ENCODE data around the gene DMD.

Gene DMD

DNA sequence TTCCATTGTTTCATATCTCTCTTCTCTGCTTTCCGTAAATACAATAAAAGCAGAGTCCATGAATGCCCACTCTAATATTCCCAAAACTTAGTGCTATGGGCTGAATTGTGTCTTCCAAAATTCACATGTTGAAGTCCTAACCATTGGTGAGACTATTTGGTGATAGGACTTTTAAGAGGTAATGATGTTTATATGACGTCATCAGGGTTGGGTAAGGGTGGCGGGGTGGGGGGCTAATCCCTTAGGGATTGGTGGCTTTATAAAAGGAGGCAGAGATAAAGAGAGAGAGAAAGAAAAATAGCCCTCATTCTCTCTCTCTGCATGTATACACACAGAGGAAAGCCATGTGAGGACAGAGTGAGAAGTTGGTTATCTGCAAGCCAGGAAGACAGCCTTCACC lies 722.2 kb downstream of the DMD start:
- no peak for DNase-seq (ENCODE audit: low read depth in 2 of 2)

DNA sequence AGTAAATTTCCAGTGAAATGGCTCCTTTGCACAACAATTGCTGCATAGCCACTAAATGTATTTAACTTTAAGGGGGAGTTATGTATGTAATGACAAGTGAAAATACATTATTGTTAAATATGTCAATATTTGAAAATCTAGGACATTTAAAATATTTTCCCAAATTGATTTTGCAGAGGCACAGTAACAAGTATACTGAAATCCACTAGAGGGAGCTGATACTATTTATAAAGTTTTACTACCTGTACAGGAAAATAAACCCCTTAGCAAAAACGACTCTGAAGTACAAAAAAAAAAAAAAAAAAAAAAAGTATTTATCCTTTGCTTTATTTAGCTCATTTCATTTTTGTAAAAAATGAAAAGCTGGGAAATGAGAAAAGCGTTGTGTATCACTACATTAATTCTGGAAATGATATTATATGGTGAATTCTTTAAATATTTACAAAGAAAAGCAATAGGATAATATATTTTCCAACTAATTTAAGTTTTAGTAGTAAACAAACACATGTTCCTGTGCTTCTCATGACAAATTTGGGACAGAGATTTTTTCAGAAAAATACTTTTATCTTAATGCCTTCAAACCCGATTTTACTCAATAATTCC lies 727.7 kb downstream of the DMD start:
- no peak for DNase-seq (ENCODE audit: low read depth in 2 of 2)

DNA sequence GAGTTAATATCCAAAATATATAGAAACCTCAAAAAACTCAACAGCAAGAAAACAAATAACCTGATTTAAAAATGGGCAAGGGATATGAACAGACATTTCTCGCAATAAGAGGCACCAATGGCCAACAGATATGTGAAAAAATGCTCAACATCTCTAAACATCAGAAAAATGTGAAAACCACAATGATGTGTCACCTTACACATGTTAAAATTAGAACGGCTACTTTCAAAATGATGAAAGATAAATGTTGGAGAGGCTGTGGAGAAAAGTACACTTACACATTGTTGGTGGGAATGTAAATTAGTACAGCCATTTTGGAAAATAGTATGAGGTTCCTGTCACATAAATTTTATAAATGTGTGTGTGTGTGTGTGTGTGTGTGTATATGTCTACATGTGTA lies 731.3 kb downstream of the DMD start:
- DNase-seq (ENCODE audit: low read depth in 2 of 2) = no peak

DNA sequence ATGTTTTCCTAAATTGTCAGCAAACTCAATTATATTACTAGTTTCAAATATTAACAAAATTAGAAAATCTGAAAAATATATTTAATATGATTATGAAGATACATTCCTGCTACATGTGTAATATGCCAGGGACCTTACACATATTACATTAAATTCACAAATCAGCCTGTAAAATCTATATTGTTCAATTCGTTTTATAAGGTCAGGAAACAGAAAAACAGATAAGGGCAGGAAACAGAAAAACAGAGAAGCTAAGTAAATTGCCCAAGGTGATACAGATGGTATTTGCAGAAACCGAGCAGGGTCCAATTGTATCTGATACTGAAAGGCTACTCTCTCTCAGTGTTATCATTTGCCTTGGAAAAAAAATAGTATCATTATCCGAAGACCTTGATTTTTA lies 739.0 kb downstream of the DMD start:
- no peak for DNase-seq (ENCODE audit: low read depth in 2 of 2)

DNA sequence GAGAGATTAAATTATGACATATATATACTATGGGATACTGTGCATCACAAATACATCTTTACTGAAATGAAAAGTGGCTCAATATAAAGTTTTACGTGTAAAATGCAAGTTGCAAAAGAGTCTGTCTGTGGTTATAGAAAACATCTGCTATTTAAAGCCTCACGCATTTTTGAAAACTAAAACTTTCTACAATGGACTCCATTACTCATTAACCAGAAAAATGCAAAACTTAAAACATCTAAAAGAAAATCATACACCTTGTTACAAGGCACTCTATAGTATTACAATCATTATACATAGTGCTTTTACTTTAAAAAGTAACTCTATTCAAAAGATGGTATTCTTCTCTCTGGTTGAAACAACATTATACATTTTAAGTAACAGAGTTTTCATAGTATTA lies 755.6 kb downstream of the DMD start:
- DNase-seq (ENCODE audit: low read depth in 2 of 2) = no peak

DNA sequence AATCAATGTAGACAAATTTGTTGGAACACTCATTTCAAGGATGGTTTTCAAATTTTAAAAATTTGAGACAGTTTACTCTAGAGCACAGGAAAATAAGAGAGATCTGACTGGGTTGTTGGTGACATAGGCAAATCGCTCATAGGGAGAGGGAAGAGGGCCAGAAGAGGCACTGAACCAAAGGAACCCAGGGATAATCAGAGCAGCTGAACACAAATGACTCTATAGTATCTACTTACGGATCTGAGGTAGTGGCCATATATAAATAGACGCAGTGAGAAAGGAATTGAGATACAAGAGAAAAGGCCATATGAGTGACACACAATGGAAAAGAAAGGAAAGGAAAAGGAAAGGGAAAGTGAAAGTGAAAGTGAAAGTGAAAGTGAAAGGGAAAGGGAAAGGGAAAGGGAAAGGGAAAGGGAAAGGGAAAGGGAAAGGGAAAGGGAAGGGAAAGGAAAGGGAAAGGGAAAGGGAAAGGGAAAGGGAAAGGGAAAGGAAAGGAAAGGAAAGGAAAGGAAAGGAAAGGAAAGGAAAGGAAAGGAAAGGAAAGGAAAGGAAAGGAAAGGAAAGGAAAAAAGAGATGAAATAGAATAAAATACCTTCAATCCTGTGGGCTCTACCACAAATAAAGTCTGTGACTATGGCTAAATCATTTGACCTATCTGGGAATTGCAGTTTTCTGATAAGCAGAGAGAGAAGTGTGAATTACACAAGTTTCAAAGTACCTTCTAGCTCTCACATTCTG lies 759.2 kb downstream of the DMD start:
- no peak for DNase-seq (ENCODE audit: low read depth in 2 of 2)

DNA sequence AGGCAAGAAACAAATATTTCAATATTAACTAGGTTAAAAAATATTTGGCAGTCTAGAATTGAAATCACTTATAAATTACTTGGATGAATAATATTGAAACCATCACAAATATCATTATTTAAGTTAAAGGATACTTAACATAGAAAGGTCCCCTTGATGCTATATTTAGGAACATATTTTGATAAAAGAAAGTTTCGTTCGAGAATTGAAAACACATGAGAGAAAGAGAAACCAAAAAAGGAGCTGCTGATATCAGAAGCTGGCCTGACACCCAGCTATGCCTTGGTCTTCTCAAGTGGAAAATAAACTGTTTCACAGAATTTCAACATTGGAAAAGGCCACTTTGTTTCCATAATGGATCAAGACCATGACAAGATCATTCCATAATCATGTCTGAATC lies 762.4 kb downstream of the DMD start:
- no peak for DNase-seq (ENCODE audit: low read depth in 2 of 2)

DNA sequence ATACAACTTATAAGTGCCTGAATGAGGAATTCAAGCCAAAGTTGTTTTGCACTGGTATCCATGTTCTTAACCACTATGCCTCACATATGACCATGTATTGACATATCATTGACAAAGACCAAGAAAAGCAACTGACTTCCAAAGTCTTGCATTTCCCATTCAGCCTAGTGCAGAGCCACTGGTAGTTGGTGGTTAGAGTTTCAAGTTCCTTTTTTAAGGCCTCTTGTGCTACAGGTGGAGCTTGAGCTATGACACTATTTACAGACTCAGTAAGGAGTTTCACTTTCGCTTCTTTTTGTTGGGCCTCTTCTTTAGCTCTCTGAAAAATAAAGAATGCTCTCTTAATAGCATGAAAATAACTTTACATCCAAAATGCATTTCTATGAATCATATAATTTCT lies 763.0 kb downstream of the DMD start:
- DNase-seq (ENCODE audit: low read depth in 2 of 2) = no peak

DNA sequence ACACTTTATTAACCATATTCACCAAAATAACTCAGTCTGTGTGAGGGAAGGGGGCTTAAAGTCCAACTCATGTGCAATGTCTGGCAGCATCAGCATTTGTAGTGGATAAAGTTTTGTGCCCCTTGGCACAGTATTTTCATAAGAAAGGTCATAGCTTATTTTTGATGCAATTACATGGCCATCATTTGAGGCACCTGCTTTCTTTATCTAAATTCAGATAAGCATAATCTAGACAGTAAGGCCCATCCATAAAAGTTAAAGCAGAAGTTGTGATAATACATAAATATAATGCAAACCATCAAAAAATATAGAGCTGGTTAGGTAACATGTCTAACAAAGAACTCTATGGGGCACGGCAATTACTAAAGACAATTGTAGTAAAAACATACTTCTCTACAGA lies 763.7 kb downstream of the DMD start:
- DNase-seq (ENCODE audit: low read depth in 2 of 2) = no peak

DNA sequence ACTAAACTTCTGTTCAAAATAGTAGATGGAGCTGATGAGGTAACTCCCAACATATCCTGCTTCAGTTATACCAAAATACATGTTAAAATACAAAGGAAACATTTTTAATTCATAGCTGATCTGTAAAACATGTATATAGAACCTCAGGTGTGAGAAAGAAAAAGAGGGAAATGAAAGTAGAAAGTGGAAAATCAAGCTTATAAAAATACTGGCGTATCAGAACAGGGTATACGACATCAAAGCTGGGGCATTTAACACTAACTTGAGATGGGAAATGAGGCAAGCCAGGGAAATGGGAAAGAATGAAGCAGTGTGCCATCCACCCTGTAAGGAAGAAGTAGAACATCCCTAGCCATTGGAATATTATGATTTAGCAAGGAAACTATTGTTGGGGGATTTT lies 767.5 kb downstream of the DMD start:
- no peak for DNase-seq (ENCODE audit: low read depth in 2 of 2)

DNA sequence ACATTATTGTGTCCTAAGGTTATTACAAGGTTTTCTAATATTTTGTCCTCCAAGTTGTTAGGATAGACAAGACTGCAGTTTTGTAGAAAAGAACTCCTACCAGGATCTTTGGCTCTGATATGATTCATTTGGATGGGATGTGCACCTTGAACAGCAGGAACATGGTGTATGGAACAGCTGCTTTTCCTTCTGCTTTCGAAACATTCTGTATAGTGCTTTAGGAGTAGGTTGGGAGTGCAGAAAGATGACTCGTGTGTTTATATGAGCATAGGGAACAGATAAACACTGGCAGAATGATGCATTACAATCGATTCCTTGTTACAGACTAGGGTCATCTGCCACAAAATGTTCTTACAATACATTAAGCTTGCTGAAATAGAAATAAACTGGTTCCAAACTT lies 790.1 kb downstream of the DMD start:
- DNase-seq (ENCODE audit: low read depth in 2 of 2) = no peak

DNA sequence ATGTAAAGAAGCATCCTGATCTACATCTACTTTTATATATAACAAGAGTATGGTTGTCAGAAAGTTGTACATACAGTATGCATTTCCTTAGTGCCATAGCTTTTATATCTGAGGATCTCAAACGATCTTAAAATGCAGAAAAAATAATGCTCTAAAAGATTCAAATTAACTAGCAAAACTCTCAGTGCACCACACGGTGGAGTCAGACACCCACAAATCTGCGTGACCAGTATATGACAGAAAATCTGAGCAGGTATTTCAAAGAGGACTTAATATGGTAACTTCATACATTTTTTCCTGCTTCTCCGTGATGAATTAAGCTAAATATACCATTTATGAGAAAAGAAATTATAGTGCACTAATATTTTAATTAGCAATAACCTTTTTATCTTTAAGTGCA lies 803.0 kb downstream of the DMD start:
- no peak for DNase-seq (ENCODE audit: low read depth in 2 of 2)

DNA sequence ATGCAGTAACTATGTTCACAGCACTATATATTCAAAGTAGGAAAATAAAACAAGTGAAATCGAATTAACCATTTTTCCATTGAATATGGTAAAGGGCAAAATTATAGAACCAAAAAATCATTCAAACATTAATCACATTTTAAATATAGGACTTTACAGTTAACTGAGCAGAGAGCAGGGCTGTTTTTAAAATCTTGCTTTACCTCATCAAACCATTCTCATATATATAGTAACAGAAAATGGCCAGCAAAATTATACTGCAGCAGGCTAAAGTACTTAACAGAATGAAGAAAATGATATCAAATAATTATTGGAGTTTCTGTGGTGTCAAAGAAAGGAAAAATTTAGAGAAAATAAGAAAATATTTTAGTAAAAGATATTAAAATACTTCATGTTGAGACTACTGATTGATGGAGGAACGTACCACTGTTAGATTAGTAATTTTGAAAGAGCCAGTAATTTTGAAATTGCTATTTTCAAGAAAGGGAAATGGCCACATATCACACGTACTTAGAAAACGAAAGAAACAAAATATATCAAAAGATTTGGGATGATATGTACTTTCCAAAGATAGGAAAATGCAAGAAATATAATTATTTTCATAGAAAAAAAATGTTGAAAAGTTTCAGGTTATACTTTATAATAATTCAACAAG lies 813.7 kb downstream of the DMD start:
- DNase-seq (ENCODE audit: low read depth in 2 of 2) = no peak

DNA sequence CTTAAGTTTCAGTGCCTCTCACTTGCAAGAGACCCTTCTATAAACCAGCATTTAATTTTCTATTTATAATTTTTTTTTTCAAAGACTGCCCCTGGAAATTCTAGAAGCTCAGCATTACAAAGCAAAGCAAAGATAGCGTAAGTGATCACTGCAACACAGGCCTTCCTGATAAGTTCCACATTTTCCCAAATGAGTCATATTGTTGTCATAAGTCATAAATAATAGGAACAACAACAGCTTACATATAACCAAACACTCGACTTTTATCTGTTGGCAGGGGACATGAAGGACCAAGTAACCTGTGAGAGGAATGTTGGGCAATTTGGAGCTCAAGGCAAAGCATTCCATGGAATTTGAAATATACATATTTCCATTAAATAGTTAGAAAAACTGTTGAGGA lies 815.5 kb downstream of the DMD start:
- no peak for DNase-seq (ENCODE audit: low read depth in 2 of 2)

DNA sequence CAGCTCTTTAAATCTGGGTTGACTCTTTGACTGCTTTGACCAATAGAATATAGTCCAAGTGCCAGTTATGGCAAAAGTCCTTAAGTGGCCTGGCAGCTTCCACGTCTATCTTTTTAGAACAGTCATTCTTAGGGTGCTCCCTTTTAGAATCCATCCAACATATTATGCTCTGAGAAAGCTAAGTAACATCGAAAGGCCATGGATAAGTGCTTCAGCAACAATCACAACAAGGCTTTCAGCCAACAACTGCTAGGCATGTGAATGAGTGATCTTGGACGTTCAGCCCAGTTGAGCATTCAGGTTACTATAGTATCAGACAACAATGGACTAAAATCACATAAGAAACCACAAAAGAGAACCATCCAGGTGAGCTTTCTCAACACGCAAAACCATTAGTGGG lies 818.7 kb downstream of the DMD start:
- DNase-seq (ENCODE audit: low read depth in 2 of 2) = no peak

DNA sequence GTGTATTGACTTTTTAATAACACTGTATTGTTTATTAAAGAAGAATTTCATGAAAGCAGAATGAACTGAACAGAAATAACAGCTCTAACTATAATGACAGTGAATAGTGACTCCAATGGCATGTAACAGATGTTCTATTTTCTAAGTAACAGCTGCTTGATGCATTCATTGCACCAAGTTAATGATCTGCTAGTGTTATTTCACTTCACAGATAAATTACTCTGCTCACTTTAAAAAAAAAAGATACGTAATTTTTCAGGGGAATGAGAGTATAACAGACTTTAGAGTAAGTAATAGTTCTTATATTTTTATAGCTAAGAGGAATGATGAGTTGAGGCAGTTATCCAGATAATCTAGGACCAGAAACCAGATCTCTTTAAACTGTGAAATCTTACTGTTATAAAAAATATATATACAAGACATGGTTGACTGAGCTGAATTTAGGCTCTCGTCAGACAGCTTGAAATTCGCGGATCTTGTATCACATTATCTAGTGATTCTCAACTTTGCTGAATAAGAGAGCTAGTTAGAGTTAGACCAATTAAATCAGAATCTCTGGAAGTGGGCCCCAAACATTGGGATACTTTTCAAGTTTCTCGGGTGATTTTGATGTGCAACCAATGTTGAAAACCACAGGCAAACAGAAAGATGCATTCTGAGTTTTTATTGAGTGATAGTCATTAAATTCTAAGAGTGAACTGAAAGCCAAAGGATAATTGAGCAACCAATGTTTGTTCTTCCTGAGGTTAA lies 840.7 kb downstream of the DMD start:
- no peak for DNase-seq (ENCODE audit: low read depth in 2 of 2)

DNA sequence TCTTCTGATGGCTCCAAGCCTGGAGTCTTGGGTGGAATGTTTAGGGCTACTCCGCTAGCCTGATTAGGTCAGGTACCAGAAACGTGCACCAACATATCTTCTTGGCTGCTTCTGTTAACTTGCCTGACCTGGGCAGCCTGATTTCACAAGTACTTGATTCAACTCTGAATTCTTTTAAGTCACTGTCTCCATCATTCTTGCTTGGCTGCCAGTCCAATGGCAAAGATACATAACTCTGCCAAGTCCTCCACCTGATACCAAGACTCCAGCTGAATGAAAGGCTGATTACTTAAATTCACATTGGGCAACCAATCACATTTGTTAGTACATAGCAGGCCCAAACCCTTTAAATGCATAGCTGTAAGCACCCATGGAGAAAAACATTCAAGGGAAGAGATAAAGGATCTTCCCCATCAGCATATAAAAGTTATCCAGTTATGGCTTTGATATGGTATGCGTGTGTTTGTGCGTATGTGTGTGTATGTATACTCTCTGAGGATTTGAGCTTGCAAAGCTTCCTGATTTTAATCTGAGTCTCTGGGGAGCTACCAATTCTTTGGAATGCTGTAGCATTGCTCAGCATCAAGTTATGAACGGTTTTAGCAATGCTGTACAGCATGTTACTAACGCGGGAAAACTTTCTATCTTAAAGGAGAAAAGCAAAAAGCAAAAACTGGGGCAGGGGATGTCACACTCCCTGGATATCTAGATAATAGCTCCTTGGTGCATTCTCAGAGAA lies 917.2 kb downstream of the DMD start:
- DNase-seq (ENCODE audit: low read depth in 2 of 2) = no peak

DNA sequence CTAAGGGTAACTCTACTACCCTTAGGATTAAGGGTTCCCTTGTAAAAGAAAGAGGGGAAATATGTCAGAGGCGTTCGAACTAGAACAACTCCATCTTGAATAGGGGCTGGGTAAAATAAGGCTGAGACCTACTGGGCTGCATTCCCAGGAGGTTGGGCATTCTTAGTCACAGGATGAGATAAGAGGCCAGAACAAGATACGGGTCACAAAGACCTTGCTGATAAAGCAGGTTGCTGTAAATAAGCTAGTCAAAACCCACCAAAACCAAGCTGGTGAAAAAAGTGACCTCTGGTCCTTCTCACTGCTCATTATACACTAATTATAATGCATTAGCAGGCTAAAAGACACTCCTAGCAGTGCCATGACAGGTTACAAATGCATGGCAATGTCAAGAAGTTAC lies 922.0 kb downstream of the DMD start:
- no peak for DNase-seq (ENCODE audit: low read depth in 2 of 2)

DNA sequence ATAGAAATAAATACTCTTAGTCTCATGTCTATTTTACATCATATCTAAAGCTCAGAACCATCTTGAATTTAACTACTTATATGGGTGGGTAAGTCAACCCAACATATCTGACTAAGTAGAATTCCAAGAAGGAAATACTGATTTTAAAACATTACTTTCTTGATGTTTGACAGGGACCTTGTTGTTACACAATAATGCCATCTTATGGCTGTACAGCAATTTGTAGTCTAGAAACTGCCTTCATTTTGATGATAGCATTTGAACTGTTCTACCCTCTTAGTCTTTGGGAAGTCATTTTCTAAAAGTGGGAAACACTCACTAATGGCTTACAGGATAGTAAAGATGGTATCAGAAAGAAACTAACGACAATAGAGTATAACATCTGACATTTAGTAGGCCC lies 929.5 kb downstream of the DMD start:
- no peak for DNase-seq (ENCODE audit: low read depth in 2 of 2)

DNA sequence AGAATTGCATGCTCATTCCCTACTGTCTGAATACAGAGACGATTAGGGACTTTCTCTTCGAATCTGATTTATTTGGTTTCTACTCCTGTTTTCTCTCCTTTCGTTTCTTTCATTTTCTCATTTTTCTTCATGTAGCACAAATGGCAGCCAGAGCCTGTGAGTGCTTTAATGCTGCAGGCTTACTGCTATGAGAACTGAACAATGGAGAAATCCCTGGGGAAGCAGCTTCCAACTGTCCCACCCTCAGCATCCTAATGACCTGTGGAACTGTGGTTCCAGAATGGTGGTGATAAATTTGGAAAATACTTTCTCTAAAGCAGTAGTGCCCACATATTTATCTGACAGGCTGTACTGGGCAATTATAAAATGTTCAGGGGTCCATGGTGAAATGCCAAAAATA lies 930.4 kb downstream of the DMD start:
- no peak for DNase-seq (ENCODE audit: low read depth in 2 of 2)

DNA sequence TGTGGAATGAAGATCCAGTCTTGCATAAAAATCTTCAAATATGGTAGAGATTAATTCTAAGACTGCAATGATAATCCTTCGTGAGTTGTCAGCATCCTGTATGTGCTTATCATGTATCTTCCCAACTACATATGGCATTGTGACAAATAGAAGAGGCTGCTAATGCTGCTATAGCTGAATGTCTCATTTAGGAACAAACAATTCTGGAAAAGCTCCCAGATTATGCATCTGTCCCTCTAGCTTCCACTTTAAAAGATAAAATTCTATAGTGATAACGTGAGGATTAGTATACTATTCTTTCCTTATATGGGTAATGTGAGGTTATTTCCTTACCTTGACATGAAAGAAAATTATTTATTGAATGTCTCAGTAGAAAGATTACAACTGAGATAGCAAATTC lies 930.9 kb downstream of the DMD start:
- no peak for DNase-seq (ENCODE audit: low read depth in 2 of 2)

DNA sequence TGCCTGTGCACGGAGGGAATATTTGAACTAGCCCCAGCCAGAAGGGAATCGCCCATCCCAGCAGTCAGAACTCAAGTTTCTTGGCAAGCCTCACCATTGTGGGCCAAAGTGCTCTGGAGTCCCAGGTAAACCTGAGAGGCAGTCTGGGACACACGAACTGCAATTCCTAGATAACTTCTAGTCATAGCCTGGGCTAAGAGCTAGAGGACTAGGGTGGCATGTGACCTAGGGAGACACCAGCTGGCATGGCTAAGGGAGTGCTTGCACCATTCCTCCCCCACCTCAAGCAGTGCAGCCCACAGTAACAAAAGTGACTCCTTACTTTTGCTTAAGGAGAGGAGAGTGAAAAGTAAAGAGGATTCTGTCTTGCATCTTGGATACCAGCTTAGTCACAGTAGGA lies 935.2 kb downstream of the DMD start:
- DNase-seq (ENCODE audit: low read depth in 2 of 2) = no peak

Data from activated CD4-positive, alpha-beta T cell treated with anti-CD3 and anti-CD28 coated beads for 24 hours (primary cell).